GM12878 (cell line): ENCODE data around the gene TRPM8. TPM values are rescaled to one million over a fixed set of nuclear protein-coding genes. Genes with fewer than 3 reads are reported as not detected.

Experiments used
- ATAC-seq: fragments of 200-7000 bp; cut with Tn5 transposase; 3 replicates; pipeline ENCODE4 v1.9.1; 2020; ENCODE audit warnings: mild to moderate bottlenecking, moderate library complexity
- BruUV-seq: library from RNA; stranded (reverse); fragments of 400-500 nt; replicated peaks from 2 replicates; lab custom pipeline; 2021; lab: Mats Ljungman, UMichigan
- CTCF ChIA-PET: fragments of 300-600 bp; sonication (Branson Sonifier 250); formaldehyde crosslinking; extraction: SDS; loops from one replicate; lab custom pipeline; 2021; ENCODE audit warnings: inconsistent platforms; lab: Yijun Ruan, JAX
- POLR2A ChIA-PET: fragments of 350-600 bp; formaldehyde crosslinking; extraction: SDS; loops from one replicate; lab custom pipeline; 2021; ENCODE audit warnings: inconsistent platforms; lab: Charles Lee
- RAD21 ChIA-PET: fragments of 300-600 bp; sonication (Branson Sonifier 250); formaldehyde crosslinking; loops from one replicate; lab custom pipeline; 2023; ENCODE audit warnings: antibody characterized with exemption; ENCODE audit not compliant: unreplicated experiment; lab: Charles Lee
- SMC1A ChIA-PET: fragments of 300-600 bp; sonication (Branson Sonifier 250); formaldehyde crosslinking; loops from one replicate; lab custom pipeline; 2023; ENCODE audit not compliant: unreplicated experiment, uncharacterized antibody; lab: Charles Lee
- DNase-seq: peaks from one replicate; pipeline ENCODE4 v3.0.0-alpha.2; 2011; ENCODE audit warnings: low read depth, low spot score
- FAIRE-seq: peaks from 3 replicates; lab custom pipeline; 2011; peaks lifted over from hg19 to GRCh38; lab: Jason Lieb, UNC
- H2AFZ ChIP-seq: 2 replicates; pipeline ENCODE4 v1.6.0; 2011; ENCODE audit warnings: low read depth, low read length, control low read depth; ENCODE audit not compliant: control insufficient read depth
- H3K27ac ChIP-seq: 2 replicates; pipeline ENCODE4 v1.5.1; 2011; ENCODE audit warnings: control low read depth; ENCODE audit not compliant: control insufficient read depth, insufficient read depth
- H3K27me3 ChIP-seq, 2 experiments: replicated peaks in 1 of 2; 2 replicates each; pipeline versions ENCODE4 v1.6.0 to v1.6.1; 2011; ENCODE audit warnings: low read length in 1 of 2; ENCODE audit not compliant: control insufficient read depth in 2 of 2, insufficient read depth in 2 of 2
- H3K36me3 ChIP-seq, 2 experiments: 2 replicates each; pipeline ENCODE4 v1.5.1; 2011; ENCODE audit warnings: low read length in 1 of 2; ENCODE audit not compliant: control insufficient read depth in 2 of 2, insufficient read depth in 2 of 2
- H3K4me1 ChIP-seq: 2 replicates; pipeline ENCODE4 v1.6.1; 2011; ENCODE audit warnings: mild to moderate bottlenecking, low read length, moderate library complexity, mixed read lengths; ENCODE audit not compliant: control insufficient read depth, insufficient read depth
- H3K4me2 ChIP-seq: 2 replicates; pipeline ENCODE4 v1.6.0; 2011; ENCODE audit warnings: control low read depth; ENCODE audit not compliant: control insufficient read depth, insufficient read depth
- H3K4me3 ChIP-seq: fragments of 200-600 bp; sonication (generic); 2 replicates; pipeline ENCODE4 v1.5.1; 2016
- H3K79me2 ChIP-seq: 2 replicates; pipeline ENCODE4 v1.6.0; 2011; ENCODE audit warnings: low read length; ENCODE audit not compliant: control insufficient read depth, insufficient read depth
- H3K9ac ChIP-seq: 2 replicates; pipeline ENCODE4 v1.8.0; 2011; ENCODE audit warnings: low read length, control low read depth, mixed read lengths; ENCODE audit not compliant: control insufficient read depth, insufficient read depth
- H3K9me3 ChIP-seq: replicated peaks from 3 replicates; pipeline ENCODE4 v1.5.1; 2011; ENCODE audit warnings: mild to moderate bottlenecking, low read length; ENCODE audit not compliant: control insufficient read depth, insufficient read depth
- H4K20me1 ChIP-seq: 2 replicates; pipeline ENCODE4 v1.6.0; 2011; ENCODE audit not compliant: control insufficient read depth, insufficient read depth
- BRCA1 ChIP-seq: IDR thresholded peaks from 2 replicates; pipeline ENCODE4 v1.6.1; 2011; ENCODE audit warnings: low read depth, low read length, improper control_type of control experiment
- EP300 ChIP-seq, 2 experiments: fragments of 150-350 bp in 1 of 2; IDR thresholded peaks; 2 replicates each; pipeline ENCODE4 v1.6.1; 2011 to 2012; ENCODE audit warnings: low read depth in 2 of 2, low read length in 2 of 2, borderline replicate concordance in 1 of 2, improper control_type of control experiment in 1 of 2, inconsistent platforms in 1 of 2; ENCODE audit not compliant: control insufficient read depth in 1 of 2
- ESRRA ChIP-seq: IDR thresholded peaks from 2 replicates; pipeline ENCODE4 v1.6.1; 2012; ENCODE audit warnings: mild to moderate bottlenecking, low read length, improper control_type of control experiment
- FOXM1 ChIP-seq: IDR thresholded peaks from 2 replicates; pipeline ENCODE4 v1.6.1; 2012; ENCODE audit warnings: low read depth, mild to moderate bottlenecking, inconsistent platforms, low read length, moderate library complexity
- GABPA ChIP-seq: IDR thresholded peaks from 2 replicates; pipeline ENCODE4 v1.6.1; 2014; ENCODE audit warnings: antibody characterized with exemption, low read depth, mild to moderate bottlenecking, inconsistent platforms
- IRF4 ChIP-seq: IDR thresholded peaks from 2 replicates; pipeline ENCODE4 v1.6.1; 2011; ENCODE audit warnings: low read depth, low read length
- MEF2B ChIP-seq: fragments of 450-650 bp; IDR thresholded peaks from 2 replicates; pipeline ENCODE4 v1.6.1; 2018; ENCODE audit warnings: mild to moderate bottlenecking, moderate library complexity; ENCODE audit not compliant: partially characterized antibody, poor library complexity, severe bottlenecking
- NFYA ChIP-seq: IDR thresholded peaks from 2 replicates; pipeline ENCODE4 v1.6.1; 2011; ENCODE audit warnings: low read depth, mild to moderate bottlenecking, low read length, improper control_type of control experiment, borderline replicate concordance
- NR2F1 ChIP-seq: fragments of 450-650 bp; conservative IDR thresholded peaks from 2 replicates; pipeline ENCODE4 v1.6.1; 2017; ENCODE audit warnings: mild to moderate bottlenecking
- SIN3A ChIP-seq: IDR thresholded peaks from 2 replicates; pipeline ENCODE4 v1.6.1; 2012; ENCODE audit warnings: low read depth, low read length, improper control_type of control experiment
- STAT1 ChIP-seq: fragments of 450-650 bp; conservative IDR thresholded peaks from 2 replicates; pipeline ENCODE4 v1.6.1; 2014; ENCODE audit warnings: antibody characterized with exemption, mild to moderate bottlenecking
- TCF3 ChIP-seq: IDR thresholded peaks from 2 replicates; pipeline ENCODE4 v1.6.1; 2012; ENCODE audit warnings: low read depth, mild to moderate bottlenecking, low read length, borderline replicate concordance; ENCODE audit not compliant: insufficient read depth
- WRNIP1 ChIP-seq: IDR thresholded peaks from 2 replicates; pipeline ENCODE4 v1.6.1; 2011; ENCODE audit warnings: low read depth, low read length, improper control_type of control experiment, borderline replicate concordance
- ZBED1 ChIP-seq: IDR thresholded peaks from 2 replicates; pipeline ENCODE4 v1.6.1; 2016; ENCODE audit warnings: borderline replicate concordance
- ZZZ3 ChIP-seq: IDR thresholded peaks from 2 replicates; pipeline ENCODE4 v1.6.1; 2011; ENCODE audit warnings: low read depth; ENCODE audit not compliant: control insufficient read depth, insufficient read length
- WGBS: methylation state at CpG from one replicate; pipeline ENCODE4 v1.1.6; 2016; ENCODE audit warnings: low lambda C conversion rate; ENCODE audit not compliant: insufficient replicate concordance, insufficient coverage; ENCODE audit errors: missing lambda C conversion rate; 5-methylcytosine and 5-hydroxymethylcytosine counted together
- in situ Hi-C: fragments of 300-500 bp; cut with MboI; formaldehyde crosslinking; loops from 9 replicates; pipeline ENCODE4 v1.14.3; 2018; ENCODE audit warnings: mixed read lengths
- intact Hi-C: fragments of 100-400 bp; cut with micrococcal nuclease; formaldehyde crosslinking; loops from one replicate; pipeline ENCODE4 v1.14.2; 2022; ENCODE audit not compliant: unreplicated experiment
- polyA plus RNA-seq, 11 experiments: library from polyadenylated mRNA; depleted of rRNA in 4 of 11; unstranded in 6 of 11; stranded (reverse) in 5 of 11; fragments of >200 nt; fragmentation: Nextera tagmentation in 4 of 11; fragmentation: Illumina TruSeq in 1 of 11; extraction: Ambion mirVana in 4 of 11; extraction: Trizol in 1 of 11; gene quantifications; 1 replicate in 1 of 11; 2 replicates in 10 of 11; pipeline versions ENCODE4 v1.2.1 to v1.2.3, GENCODE V29; 2011 to 2016; ENCODE audit warnings: inconsistent platforms in 2 of 11, missing spikeins in 2 of 11, low read depth in 1 of 11
- total RNA-seq, 4 experiments: library from RNA; depleted of rRNA in 3 of 4; stranded (reverse); fragments of >200 nt in 3 of 4; fragmentation: Illumina TruSeq in 1 of 4; extraction: Trizol in 1 of 4; gene quantifications; 2 replicates each; pipeline versions ENCODE4 v1.2.1 to v1.2.3, GENCODE V29; 2013 to 2021
- TF ChIP-seq, protein P1 (sequence below): IDR thresholded peaks from 2 replicates; pipeline ENCODE4 v1.6.1; 2011; ENCODE audit warnings: low read depth, low read length, improper control_type of control experiment, borderline replicate concordance

The TRPM8 gene
- total and polyA plus RNA-seq, 10 of the 15 experiments (the other 5 are each of a cell fraction or from before 2014, with no cell fraction given) = 3.9 TPM; not detected in 9

DNA sequence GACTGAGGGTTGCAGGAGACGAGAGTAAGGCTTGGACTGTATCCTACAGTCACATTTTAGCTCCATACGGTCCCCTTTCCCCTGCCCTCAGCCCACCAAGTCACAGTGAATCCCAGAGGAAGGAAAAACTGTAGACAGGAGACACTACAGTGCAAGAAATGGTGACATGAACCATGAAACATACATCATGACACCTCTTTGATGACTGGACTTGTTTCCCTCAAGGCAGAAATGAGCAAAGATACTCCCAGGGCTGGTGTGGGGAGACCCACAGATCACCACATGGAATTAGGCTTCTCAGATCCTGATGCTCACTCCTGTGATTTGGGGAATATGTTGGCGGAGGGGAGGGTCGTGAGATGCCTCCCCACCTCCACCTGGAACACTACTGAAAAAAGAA is 85.1 kb downstream of the TRPM8 start:
- H3K27ac ChIP-seq = no peak overlapping the region
- TF ChIP-seq ZBED1 (no peak), WRNIP1 (no peak), MEF2B (no peak), TCF3 (no peak), EP300 (IDR thresholded peaks at IDR 0.05; ENCODE audit: borderline replicate concordance in 1 of 2, control insufficient read depth in 1 of 2, low read depth in 2 of 2, low read length in 2 of 2) (no peak), SIN3A (no peak), NFYA (no peak), ESRRA (no peak), GABPA (no peak), ZZZ3 (no peak), STAT1 (no peak), IRF4 (no peak), FOXM1 (no peak), BRCA1 (no peak), NR2F1 (no peak)
- TF ChIP-seq, protein P1, sequence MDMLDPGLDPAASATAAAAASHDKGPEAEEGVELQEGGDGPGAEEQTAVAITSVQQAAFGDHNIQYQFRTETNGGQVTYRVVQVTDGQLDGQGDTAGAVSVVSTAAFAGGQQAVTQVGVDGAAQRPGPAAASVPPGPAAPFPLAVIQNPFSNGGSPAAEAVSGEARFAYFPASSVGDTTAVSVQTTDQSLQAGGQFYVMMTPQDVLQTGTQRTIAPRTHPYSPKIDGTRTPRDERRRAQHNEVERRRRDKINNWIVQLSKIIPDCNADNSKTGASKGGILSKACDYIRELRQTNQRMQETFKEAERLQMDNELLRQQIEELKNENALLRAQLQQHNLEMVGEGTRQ = no peak
- no peak overlapping the region for H3K9ac ChIP-seq
- ATAC-seq (no peak), FAIRE-seq (no peak), DNase-seq (no peak)
- H3K9me3 ChIP-seq = no peaks in the 10 kb centered on the region
- no peak overlapping the region for H3K4me2 ChIP-seq
- in situ Hi-C loops (no loop called here), intact Hi-C loops (no loop called here)
- no TSS peak for BruUV-seq
- no peaks in the 10 kb centered on the region for H3K4me1 ChIP-seq
- no peaks in the 10 kb centered on the region for H3K36me3 ChIP-seq
- ChIA-PET CTCF (no interaction called here), RAD21 (no interaction called here), SMC1A (no interaction called here), POLR2A (no interaction called here)
- WGBS = 0% methylated on average over 4 of the region's 4 CpGs
- peaks cover 0 to 5% of the 10 kb centered on the region in 2 experiments; a peak in 3 of 4 replicates for H3K27me3 ChIP-seq
- no peaks in the 10 kb centered on the region for H3K79me2 ChIP-seq
- no peak overlapping the region for H3K4me3 ChIP-seq
- H4K20me1 ChIP-seq = no peaks in the 10 kb centered on the region
- no peak overlapping the region for H2AFZ ChIP-seq
